DND-41 (cell line): Measurements from ENCODE around the gene RASSF10.

Experiments
- ATAC-seq: fragments of 200-7000 bp; cut with Tn5 transposase; 3 replicates; pipeline ENCODE4 v1.9.1; 2021; ENCODE audit warnings: low read depth; ENCODE audit not compliant: insufficient read depth
- DNase-seq: peaks from one replicate; pipeline ENCODE4 v3.0.0-alpha.2; 2020
- H2AFZ ChIP-seq: 2 replicates; pipeline ENCODE4 v1.6.0; 2012; ENCODE audit warnings: low read depth, low read length
- H3K27ac ChIP-seq: 2 replicates; pipeline ENCODE4 v1.5.1; 2012; ENCODE audit warnings: low read length, inconsistent platforms
- H3K27me3 ChIP-seq: fragments of 200-600 bp; sonication (generic); 2 replicates; pipeline ENCODE4 v1.6.0; 2012; ENCODE audit warnings: low read length, mild to moderate bottlenecking, inconsistent platforms; ENCODE audit not compliant: insufficient read depth, poor library complexity
- H3K36me3 ChIP-seq: 2 replicates; pipeline ENCODE4 v1.5.1; 2012; ENCODE audit warnings: low read length, inconsistent platforms; ENCODE audit not compliant: insufficient read depth
- H3K4me1 ChIP-seq: 2 replicates; pipeline ENCODE4 v1.5.1; 2012; ENCODE audit warnings: mild to moderate bottlenecking, low read length; ENCODE audit not compliant: insufficient read depth
- H3K4me2 ChIP-seq: 2 replicates; pipeline ENCODE4 v1.6.0; 2012; ENCODE audit warnings: mild to moderate bottlenecking, moderate library complexity, low read length, inconsistent platforms; ENCODE audit not compliant: insufficient read depth
- H3K4me3 ChIP-seq, 2 experiments: fragments of 200-600 bp in 1 of 2; shearing (Covaris generic) in 1 of 2; 2 replicates each; pipeline ENCODE4 v1.5.1; 2012 to 2016; ENCODE audit warnings: inconsistent platforms in 2 of 2, low read length in 2 of 2, mild to moderate bottlenecking in 2 of 2, low read depth in 1 of 2, moderate library complexity in 1 of 2
- H3K79me2 ChIP-seq: 2 replicates; pipeline ENCODE4 v1.6.0; 2012; ENCODE audit warnings: low read length, inconsistent platforms; ENCODE audit not compliant: insufficient read depth
- H3K9ac ChIP-seq: 2 replicates; pipeline ENCODE4 v1.6.0; 2012; ENCODE audit warnings: low read depth, mild to moderate bottlenecking, inconsistent platforms, low read length, moderate library complexity
- H3K9me3 ChIP-seq: 2 replicates; pipeline ENCODE4 v1.5.1; 2012; ENCODE audit warnings: low read length, moderate library complexity, mild to moderate bottlenecking, inconsistent platforms; ENCODE audit not compliant: insufficient read depth, severe bottlenecking
- H4K20me1 ChIP-seq: 2 replicates; pipeline ENCODE4 v1.6.0; 2012; ENCODE audit warnings: low read length; ENCODE audit not compliant: insufficient read depth
- EZH2 ChIP-seq: IDR thresholded peaks from 3 replicates; pipeline ENCODE4 v1.6.1; 2012; ENCODE audit warnings: borderline replicate concordance, low read depth, mild to moderate bottlenecking, moderate library complexity, low read length, inconsistent platforms; ENCODE audit not compliant: severe bottlenecking
- TF ChIP-seq, protein P1 (sequence below): IDR thresholded peaks from 2 replicates; pipeline ENCODE4 v1.5.1; 2012; ENCODE audit warnings: borderline replicate concordance, low read length, moderate library complexity, mild to moderate bottlenecking; ENCODE audit not compliant: poor library complexity, severe bottlenecking; ENCODE audit errors: extremely low read depth

RASSF10 gene

DNA sequence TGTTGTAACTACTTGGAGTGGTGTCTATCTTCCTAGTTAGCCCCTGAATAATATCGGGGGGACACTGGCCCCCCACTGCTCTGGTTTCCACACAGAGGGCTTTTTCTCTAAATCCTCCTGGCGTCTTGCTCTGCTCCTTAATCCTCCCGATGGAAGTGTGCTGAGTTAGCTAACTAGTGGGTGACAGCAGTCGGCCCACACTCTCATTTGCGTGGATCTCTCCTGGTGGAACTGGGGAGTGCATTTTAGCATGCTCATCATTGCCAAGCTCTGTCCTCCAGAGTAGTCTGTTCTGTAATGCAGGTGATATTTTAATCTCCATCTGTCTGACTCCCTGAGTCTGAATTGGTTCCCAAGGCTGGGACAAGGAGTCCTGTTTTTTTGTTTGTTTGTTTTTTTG, 46.1 kb upstream of the RASSF10 start:
- peaks cover 11% of the 10 kb centered on the region for H3K27me3 ChIP-seq
- H3K4me1 ChIP-seq, result no peaks in the 10 kb centered on the region
- H3K9me3 ChIP-seq, result no peaks in the 10 kb centered on the region
- H3K27ac ChIP-seq, result no peak overlapping the region
- H3K9ac ChIP-seq, result no peak overlapping the region
- H3K79me2 ChIP-seq, result no peaks in the 10 kb centered on the region
- H4K20me1 ChIP-seq, result no peaks in the 10 kb centered on the region
- DNase-seq, result no peak
- no peak for ATAC-seq
- TF ChIP-seq EZH2, result no peak
- TF ChIP-seq, protein P1, sequence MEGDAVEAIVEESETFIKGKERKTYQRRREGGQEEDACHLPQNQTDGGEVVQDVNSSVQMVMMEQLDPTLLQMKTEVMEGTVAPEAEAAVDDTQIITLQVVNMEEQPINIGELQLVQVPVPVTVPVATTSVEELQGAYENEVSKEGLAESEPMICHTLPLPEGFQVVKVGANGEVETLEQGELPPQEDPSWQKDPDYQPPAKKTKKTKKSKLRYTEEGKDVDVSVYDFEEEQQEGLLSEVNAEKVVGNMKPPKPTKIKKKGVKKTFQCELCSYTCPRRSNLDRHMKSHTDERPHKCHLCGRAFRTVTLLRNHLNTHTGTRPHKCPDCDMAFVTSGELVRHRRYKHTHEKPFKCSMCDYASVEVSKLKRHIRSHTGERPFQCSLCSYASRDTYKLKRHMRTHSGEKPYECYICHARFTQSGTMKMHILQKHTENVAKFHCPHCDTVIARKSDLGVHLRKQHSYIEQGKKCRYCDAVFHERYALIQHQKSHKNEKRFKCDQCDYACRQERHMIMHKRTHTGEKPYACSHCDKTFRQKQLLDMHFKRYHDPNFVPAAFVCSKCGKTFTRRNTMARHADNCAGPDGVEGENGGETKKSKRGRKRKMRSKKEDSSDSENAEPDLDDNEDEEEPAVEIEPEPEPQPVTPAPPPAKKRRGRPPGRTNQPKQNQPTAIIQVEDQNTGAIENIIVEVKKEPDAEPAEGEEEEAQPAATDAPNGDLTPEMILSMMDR, result no peak
- no peak overlapping the region for H3K4me2 ChIP-seq
- H3K36me3 ChIP-seq, result no peaks in the 10 kb centered on the region
- H3K4me3 ChIP-seq, result no peak overlapping the region
- H2AFZ ChIP-seq, result no peak overlapping the region

DNA sequence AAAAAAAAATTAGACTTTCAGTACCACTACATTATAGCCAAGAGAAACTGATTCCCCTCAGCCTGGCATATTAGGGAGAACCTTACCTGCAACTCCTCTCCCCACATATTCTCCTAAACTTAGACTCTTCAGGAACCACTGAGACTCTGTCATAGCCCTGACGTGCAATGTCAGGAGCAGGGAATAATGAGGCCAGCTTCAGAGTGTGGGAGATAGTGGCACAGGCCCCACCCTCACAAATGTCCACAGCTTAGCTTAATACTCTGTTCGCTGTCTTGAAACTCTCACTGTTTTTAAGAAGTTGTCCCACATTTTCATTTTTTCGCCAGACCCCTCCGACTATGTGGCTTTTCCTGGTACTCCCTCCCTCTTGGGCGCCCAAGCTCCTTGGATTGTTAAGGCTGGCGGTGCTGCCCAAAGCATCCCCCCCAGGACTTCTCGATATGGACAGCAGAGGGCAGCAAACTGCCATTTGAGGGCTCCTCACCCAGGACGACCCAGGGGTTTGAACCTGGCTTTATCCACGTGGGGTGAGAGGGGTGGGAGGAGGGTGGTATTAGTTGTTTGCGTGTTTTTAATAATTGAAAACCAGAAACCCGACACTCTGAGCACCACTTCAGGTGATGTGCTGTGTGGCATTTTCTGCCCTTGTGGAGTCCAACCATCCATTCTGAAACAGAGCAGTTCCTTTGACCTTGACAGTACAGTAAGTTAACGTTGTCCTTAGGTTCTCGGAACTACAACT, 45.2 kb upstream of the RASSF10 start:
- no peak for TF ChIP-seq EZH2
- TF ChIP-seq, protein P1, result peak; percentile 87

DNA sequence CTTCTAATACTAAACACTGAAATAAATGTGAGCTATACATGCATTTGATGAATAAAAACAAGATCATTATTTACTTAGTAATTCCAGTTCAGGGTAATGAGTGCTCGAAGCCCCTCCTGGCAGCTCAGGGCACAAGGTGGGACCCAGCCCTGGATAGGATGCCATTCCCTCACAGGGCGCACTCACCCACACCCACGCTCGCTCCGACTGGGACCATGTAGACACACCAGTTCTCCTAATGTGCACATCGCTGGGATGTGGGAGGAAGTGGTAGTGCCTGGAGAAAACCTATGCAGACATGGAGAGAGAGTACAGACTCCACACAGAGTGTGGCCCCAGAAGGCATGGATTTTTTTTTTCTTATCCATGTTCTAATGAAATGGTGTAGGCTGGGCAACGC, 44.5 kb upstream of the RASSF10 start:
- Histone ChIP-seq H3K79me2 (no peaks in the 10 kb centered on the region), H3K27me3 (peaks cover 16% of the 10 kb centered on the region), H3K4me1 (no peaks in the 10 kb centered on the region), H3K9ac (no peak overlapping the region), H4K20me1 (no peaks in the 10 kb centered on the region), H3K4me2 (no peak overlapping the region), H3K9me3 (no peaks in the 10 kb centered on the region), H2AFZ (no peak overlapping the region), H3K36me3 (no peaks in the 10 kb centered on the region), H3K27ac (no peak overlapping the region), H3K4me3 (no peak overlapping the region)
- no peak for ATAC-seq
- no peak for TF ChIP-seq EZH2
- TF ChIP-seq, protein P1, result no peak
- no peak for DNase-seq

More for the DNA sequence above, 45.2 kb upstream of the RASSF10 start:
- peak; percentile 69 for DNase-seq
- Histone ChIP-seq H3K27ac (no peak overlapping the region), H3K9ac (no peak overlapping the region), H3K4me2 (no peak overlapping the region), H3K4me3 (no peak overlapping the region), H4K20me1 (no peaks in the 10 kb centered on the region), H3K36me3 (no peaks in the 10 kb centered on the region), H3K79me2 (no peaks in the 10 kb centered on the region), H3K9me3 (no peaks in the 10 kb centered on the region), H3K4me1 (no peaks in the 10 kb centered on the region), H3K27me3 (peaks cover 14% of the 10 kb centered on the region), H2AFZ (no peak overlapping the region)
- peak; percentile 99 for ATAC-seq
